SK-N-MC (cell line): Measurements from ENCODE around the gene GTF2IRD1.
"Not testable (repeated sequence)": the region's sequence is repeated elsewhere in the genome, so short reads cannot be mapped to it uniquely, and the experiment has no call there.

Source experiments
- EZH2 ChIP-seq: fragments of 200-600 bp; sonication (generic); IDR thresholded peaks from one replicate; pipeline ENCODE4 v1.6.1; 2017; ENCODE audit warnings: antibody characterized with exemption
- POLR2AphosphoS5 ChIP-seq: IDR thresholded peaks from 2 replicates; pipeline ENCODE4 v1.6.1; 2012; ENCODE audit warnings: mild to moderate bottlenecking, low read depth, low read length, borderline replicate concordance

- TF ChIP-seq POLR2AphosphoS5, EZH2: not testable (repeated sequence)
Measured at GRCh38 chr7:74414595-74415333, 38.9 kb upstream of the GTF2IRD1 start.
